MM.1S (cell line): ENCODE results near the gene SFXN1.

Experiments
- DNase-seq: peaks from one replicate; pipeline ENCODE4 v3.0.0-alpha.2; 2015
- H2AFZ ChIP-seq: fragments of 300-600 bp; sonication (generic); 2 replicates; pipeline ENCODE4 v1.6.0; 2016; ENCODE audit warnings: antibody characterized with exemption, low read length
- H3F3A ChIP-seq: fragments of 300-600 bp; sonication (generic); 2 replicates; pipeline ENCODE4 v1.6.1; 2016; ENCODE audit warnings: mild to moderate bottlenecking, antibody characterized with exemption, low read length, moderate library complexity, mixed read lengths; ENCODE audit not compliant: insufficient read depth
- H3K27ac ChIP-seq: fragments of 300-600 bp; sonication (generic); 2 replicates; pipeline ENCODE4 v1.5.1; 2016; ENCODE audit warnings: mild to moderate bottlenecking, low read length
- H3K27me3 ChIP-seq: fragments of 300-600 bp; sonication (generic); replicated peaks from 2 replicates; pipeline ENCODE4 v1.6.0; 2016; ENCODE audit warnings: low read length; ENCODE audit not compliant: insufficient read depth
- H3K36me3 ChIP-seq: fragments of 300-600 bp; sonication (generic); replicated peaks from 2 replicates; pipeline ENCODE4 v1.6.1; 2016; ENCODE audit warnings: mild to moderate bottlenecking, low read length, mixed read lengths; ENCODE audit not compliant: insufficient read depth
- H3K4me1 ChIP-seq: fragments of 300-600 bp; sonication (generic); 2 replicates; pipeline ENCODE4 v1.6.1; 2016; ENCODE audit warnings: low read length, mixed read lengths
- H3K4me2 ChIP-seq: fragments of 300-600 bp; sonication (generic); 2 replicates; pipeline ENCODE4 v1.6.0; 2016; ENCODE audit warnings: low read depth, low read length
- H3K4me3 ChIP-seq: fragments of 300-600 bp; sonication (generic); 2 replicates; pipeline ENCODE4 v1.5.1; 2016; ENCODE audit warnings: low read length, mixed read lengths
- H3K79me2 ChIP-seq: fragments of 300-600 bp; sonication (generic); 2 replicates; pipeline ENCODE4 v1.6.1; 2016; ENCODE audit warnings: mixed run types, low read length, mixed read lengths
- H3K9ac ChIP-seq: fragments of 300-600 bp; sonication (generic); 2 replicates; pipeline ENCODE4 v1.6.1; 2016; ENCODE audit warnings: low read length, mixed read lengths
- H3K9me2 ChIP-seq: fragments of 300-600 bp; sonication (generic); replicated peaks from 2 replicates; pipeline ENCODE4 v1.6.1; 2016; ENCODE audit warnings: mild to moderate bottlenecking, low read length, mixed read lengths; ENCODE audit not compliant: insufficient read depth
- H3K9me3 ChIP-seq: fragments of 300-600 bp; sonication (generic); replicated peaks from 2 replicates; pipeline ENCODE4 v1.6.1; 2016; ENCODE audit warnings: mild to moderate bottlenecking, low read length, mixed read lengths; ENCODE audit not compliant: insufficient read depth
- H4K20me1 ChIP-seq: fragments of 300-600 bp; sonication (generic); 2 replicates; pipeline ENCODE4 v1.6.1; 2016; ENCODE audit warnings: mild to moderate bottlenecking, low read length, moderate library complexity, mixed read lengths; ENCODE audit not compliant: insufficient read depth
- EZH2 ChIP-seq: fragments of 300-600 bp; sonication (generic); optimal IDR thresholded peaks from 2 replicates; pipeline ENCODE3; 2017; ENCODE audit warnings: low read depth, mild to moderate bottlenecking, antibody characterized with exemption, low read length, mixed read lengths
- EZH2phosphoT487 ChIP-seq: fragments of 300-600 bp; sonication (generic); IDR thresholded peaks from 2 replicates; pipeline ENCODE4 v1.6.1; 2018; ENCODE audit warnings: antibody characterized with exemption, low read length
- TF ChIP-seq, protein P1 (sequence below): fragments of 300-600 bp; sonication (generic); IDR thresholded peaks from 2 replicates; pipeline ENCODE4 v1.5.1; 2016; ENCODE audit warnings: antibody characterized with exemption, low read length, mixed read lengths

The SFXN1 gene

DNA sequence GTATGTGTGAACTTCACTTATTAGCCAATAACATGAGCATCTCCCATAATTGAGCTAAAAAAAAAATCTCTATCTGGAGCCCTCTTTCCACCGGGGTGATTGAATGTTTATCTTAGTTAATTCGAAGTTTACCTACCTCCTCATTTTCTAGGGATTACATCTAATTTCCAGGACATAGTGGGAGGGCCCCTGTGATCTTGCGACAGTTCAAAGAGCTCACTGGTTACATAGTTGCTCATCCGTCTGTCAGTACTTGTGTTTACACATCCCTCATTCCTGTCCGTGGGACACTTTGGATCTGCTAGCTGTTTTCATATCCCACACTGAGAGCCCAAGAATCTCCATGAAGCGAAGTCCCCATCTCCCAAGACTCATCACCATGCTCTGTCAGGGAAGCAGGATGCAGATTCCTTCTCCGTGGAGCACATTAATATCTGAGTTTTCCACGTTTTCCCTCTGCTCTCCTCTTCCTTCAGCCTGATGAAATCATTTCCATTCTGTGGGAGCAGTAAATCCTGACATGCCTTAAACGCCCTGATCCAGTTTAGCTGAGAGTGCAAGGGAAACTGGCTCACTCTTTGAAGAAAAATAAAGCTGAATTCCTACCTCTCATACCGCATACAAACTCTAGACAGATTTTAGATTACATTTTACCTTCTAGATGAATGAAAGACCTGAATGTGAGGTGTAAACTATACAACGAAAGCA lies 10.2 kb upstream of the SFXN1 start:
- no peak for DNase-seq
- TF ChIP-seq EZH2, result no peak
- TF ChIP-seq, protein P1, sequence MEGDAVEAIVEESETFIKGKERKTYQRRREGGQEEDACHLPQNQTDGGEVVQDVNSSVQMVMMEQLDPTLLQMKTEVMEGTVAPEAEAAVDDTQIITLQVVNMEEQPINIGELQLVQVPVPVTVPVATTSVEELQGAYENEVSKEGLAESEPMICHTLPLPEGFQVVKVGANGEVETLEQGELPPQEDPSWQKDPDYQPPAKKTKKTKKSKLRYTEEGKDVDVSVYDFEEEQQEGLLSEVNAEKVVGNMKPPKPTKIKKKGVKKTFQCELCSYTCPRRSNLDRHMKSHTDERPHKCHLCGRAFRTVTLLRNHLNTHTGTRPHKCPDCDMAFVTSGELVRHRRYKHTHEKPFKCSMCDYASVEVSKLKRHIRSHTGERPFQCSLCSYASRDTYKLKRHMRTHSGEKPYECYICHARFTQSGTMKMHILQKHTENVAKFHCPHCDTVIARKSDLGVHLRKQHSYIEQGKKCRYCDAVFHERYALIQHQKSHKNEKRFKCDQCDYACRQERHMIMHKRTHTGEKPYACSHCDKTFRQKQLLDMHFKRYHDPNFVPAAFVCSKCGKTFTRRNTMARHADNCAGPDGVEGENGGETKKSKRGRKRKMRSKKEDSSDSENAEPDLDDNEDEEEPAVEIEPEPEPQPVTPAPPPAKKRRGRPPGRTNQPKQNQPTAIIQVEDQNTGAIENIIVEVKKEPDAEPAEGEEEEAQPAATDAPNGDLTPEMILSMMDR, result no peak
- TF ChIP-seq EZH2phosphoT487, result no peak
- Histone ChIP-seq H4K20me1 (no peaks in the 10 kb centered on the region), H3K4me3 (no peak overlapping the region), H3K4me1 (peaks cover 17% of the 10 kb centered on the region), H3K27ac (no peak overlapping the region), H2AFZ (no peak overlapping the region), H3F3A (peaks cover 11% of the 10 kb centered on the region), H3K9ac (no peak overlapping the region), H3K36me3 (no peaks in the 10 kb centered on the region), H3K79me2 (no peaks in the 10 kb centered on the region), H3K9me3 (no peaks in the 10 kb centered on the region), H3K9me2 (no peaks in the 10 kb centered on the region), H3K4me2 (no peak overlapping the region), H3K27me3 (no peaks in the 10 kb centered on the region)

DNA sequence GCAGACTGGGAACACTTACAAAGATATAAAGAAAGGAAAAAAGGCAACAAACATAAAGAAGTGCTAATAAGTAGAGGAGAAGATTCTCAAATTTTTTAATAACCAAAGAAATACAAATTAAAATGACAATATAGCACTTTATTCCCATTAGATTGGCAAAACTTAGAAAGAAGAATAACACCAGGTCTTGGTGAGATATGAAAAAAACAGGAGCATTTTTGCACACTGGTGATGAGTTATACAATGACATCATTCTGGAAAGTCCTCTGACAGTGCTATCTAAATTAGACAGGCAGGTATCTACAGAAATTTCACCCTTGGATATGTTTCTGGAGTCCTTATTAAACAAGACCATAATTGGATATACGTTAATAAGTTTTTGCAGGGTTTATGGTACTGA lies 9.5 kb upstream of the SFXN1 start:
- Histone ChIP-seq H3K9me3 (no peaks in the 10 kb centered on the region), H3K9me2 (no peaks in the 10 kb centered on the region), H3K4me2 (no peak overlapping the region), H3K27ac (no peak overlapping the region), H3K9ac (no peak overlapping the region), H2AFZ (no peak overlapping the region), H3K36me3 (no peaks in the 10 kb centered on the region), H3K79me2 (no peaks in the 10 kb centered on the region), H3K4me3 (no peak overlapping the region), H3K27me3 (no peaks in the 10 kb centered on the region), H4K20me1 (no peaks in the 10 kb centered on the region), H3K4me1 (peaks cover 10% of the 10 kb centered on the region), H3F3A (peaks cover 3% of the 10 kb centered on the region; the same call in 1 of the 2 replicates)
- DNase-seq, result no peak
- TF ChIP-seq EZH2 (no peak), EZH2phosphoT487 (no peak)
- TF ChIP-seq, protein P1, result no peak

- H3K27me3 ChIP-seq, result no peaks in the 10 kb centered on the region
- H3K4me3 ChIP-seq, result no peak overlapping the region
- no peaks in the 10 kb centered on the region for H3F3A ChIP-seq
- no peaks in the 10 kb centered on the region for H3K36me3 ChIP-seq
- no peaks in the 10 kb centered on the region for H3K79me2 ChIP-seq
- no peak overlapping the region for H3K9ac ChIP-seq
- no peaks in the 10 kb centered on the region for H3K9me2 ChIP-seq
- H3K27ac ChIP-seq, result no peak overlapping the region
- H3K9me3 ChIP-seq, result no peaks in the 10 kb centered on the region
- DNase-seq, result no peak
- no peak for TF ChIP-seq EZH2phosphoT487
- TF ChIP-seq EZH2, result no peak
- TF ChIP-seq, protein P1, result no peak
- no peak overlapping the region for H3K4me2 ChIP-seq
- H2AFZ ChIP-seq, result no peak overlapping the region
- H3K4me1 ChIP-seq, result 0 out of 2 replicates have a peak, but pooled peaks cover under 1% of the 10 kb centered on the region
- no peaks in the 10 kb centered on the region for H4K20me1 ChIP-seq
These were observed 8.4 kb upstream of the SFXN1 start for GRCh38 chr5:175469916-175470315.
